Measurements from ENCODE around the gene TXNRD2. TPM values are rescaled to one million over a fixed set of nuclear protein-coding genes. Genes with fewer than 3 reads are reported as not detected.

TXNRD2 gene
- total RNA-seq, 1 experiment from 2014 or later, result 22.4 TPM

DNA sequence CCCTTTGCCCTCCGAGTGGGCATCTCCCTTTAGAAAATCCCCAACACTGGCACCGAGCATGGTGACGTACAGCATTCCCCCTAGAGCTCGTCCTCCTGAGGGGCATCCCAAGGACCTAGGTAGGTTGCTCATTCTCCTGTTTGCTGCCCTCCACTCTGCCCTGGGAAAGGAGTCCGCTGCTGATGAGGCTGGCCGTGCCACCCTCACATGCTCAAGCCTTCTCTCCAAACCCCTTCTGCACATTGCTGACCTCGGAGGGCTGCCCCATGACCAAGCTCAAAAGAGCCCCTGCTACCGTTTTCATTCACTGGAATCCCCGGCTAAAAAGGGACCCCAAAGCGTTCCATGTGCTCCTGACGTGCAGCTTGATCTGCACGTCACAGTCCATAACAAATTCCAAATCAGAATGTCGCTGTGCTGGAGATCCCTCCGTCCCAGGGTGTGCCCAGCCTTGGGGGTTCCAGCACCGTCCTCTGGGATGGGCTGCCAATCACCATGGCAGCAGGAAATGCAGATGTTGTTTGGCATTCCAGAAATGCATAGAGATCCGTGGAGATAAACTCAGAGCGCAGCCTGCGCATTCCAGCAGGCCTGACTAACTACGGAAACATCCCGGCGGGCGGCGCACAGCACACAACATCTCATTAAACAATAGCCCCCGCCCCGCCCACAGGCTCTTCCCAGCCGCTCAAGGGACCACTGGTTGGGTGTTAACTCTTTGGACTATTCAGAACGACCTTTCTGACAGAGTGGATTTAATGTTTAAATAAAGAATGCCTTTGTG is 60.6 kb downstream of the TXNRD2 start:
- Histone ChIP-seq H3F3A (ENCODE audit: insufficient read depth, low read depth) (peaks cover 24% of the 10 kb centered on the region), H3K27me3 (ENCODE audit: insufficient read depth, low read depth) (no peaks in the 10 kb centered on the region), H3K4me3 (no peak overlapping the region), H3K27ac (peak overlapping the region; percentile 61; the same call in 1 of the 2 replicates), H3K9me3 (ENCODE audit: insufficient read depth, low read depth) (no peaks in the 10 kb centered on the region), H4K20me1 (ENCODE audit: insufficient read depth) (no peaks in the 10 kb centered on the region; the same call in 1 of the 2 replicates), H3K36me3 (ENCODE audit: low read depth) (no peaks in the 10 kb centered on the region), H3K4me2 (peak overlapping the region; percentile 66), H3K79me2 (ENCODE audit: low read depth) (no peaks in the 10 kb centered on the region), H2AFZ (no peak overlapping the region), H3K9me2 (ENCODE audit: insufficient read depth) (no peaks in the 10 kb centered on the region), H3K4me1 (replicated peaks; ENCODE audit: insufficient read depth) (peaks cover 25% of the 10 kb centered on the region)
- TSS peak; percentile 82 for BruUV-seq (replicated peaks)
- TF ChIP-seq, protein P1, sequence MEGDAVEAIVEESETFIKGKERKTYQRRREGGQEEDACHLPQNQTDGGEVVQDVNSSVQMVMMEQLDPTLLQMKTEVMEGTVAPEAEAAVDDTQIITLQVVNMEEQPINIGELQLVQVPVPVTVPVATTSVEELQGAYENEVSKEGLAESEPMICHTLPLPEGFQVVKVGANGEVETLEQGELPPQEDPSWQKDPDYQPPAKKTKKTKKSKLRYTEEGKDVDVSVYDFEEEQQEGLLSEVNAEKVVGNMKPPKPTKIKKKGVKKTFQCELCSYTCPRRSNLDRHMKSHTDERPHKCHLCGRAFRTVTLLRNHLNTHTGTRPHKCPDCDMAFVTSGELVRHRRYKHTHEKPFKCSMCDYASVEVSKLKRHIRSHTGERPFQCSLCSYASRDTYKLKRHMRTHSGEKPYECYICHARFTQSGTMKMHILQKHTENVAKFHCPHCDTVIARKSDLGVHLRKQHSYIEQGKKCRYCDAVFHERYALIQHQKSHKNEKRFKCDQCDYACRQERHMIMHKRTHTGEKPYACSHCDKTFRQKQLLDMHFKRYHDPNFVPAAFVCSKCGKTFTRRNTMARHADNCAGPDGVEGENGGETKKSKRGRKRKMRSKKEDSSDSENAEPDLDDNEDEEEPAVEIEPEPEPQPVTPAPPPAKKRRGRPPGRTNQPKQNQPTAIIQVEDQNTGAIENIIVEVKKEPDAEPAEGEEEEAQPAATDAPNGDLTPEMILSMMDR (conservative IDR thresholded peaks at IDR 0.05), result no peak
- no peak for TF ChIP-seq EZH2 (IDR thresholded peaks at IDR 0.05; ENCODE audit: low read depth)
- ChIA-PET CTCF (no interaction called here), POLR2A (ENCODE audit: unreplicated experiment) (no interaction called here)
- DNase-seq, result peak; percentile 91 to 92
- intact Hi-C loops (cut with micrococcal nuclease; ENCODE audit: unreplicated experiment), result loop anchor here (1.0 to 10.0 kb wide), 4 partner anchors 10 to 116 kb away; partner anchors contain the start of genes GNB1L, RTL10 and TBX1

DNA sequence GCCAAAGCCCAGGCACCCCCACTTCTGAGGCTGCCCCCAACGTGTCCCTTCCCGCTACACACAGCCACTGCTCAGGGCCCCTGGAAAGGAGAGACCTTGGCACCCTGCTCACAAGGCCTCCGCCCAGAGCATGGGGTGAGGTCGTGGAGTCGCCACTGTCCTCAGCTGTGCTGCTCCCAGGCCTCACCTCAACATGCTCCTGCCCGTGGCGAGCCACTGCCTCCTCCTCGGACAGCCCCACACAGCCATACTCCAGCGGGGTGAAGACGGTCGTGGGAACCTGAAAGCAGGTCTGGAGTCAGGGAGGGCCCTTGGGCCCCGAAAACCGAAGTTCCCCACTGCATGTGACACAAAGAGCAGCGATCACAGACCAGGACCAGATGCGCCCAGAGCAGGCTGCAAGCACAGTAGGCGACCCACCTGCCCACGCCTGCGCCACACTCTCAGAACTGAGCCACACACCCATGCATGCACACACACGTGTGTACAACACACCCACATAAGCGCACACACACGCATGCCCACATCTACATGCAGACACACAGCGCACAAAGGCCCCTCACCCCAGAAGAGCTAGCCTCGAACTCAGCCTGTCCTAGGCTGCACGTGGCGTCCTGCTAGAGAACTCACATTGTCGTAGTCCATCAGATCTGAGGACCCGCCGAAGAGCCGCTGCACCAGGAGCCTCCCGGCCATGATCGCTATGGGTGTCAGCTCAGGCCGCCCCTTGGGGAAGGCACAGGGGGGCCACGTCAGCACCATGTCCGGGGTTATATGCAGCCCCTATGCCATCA is 61.4 kb downstream of the TXNRD2 start:
- no peak overlapping the region for H3K4me3 ChIP-seq
- ChIA-PET CTCF (no interaction called here), POLR2A (ENCODE audit: unreplicated experiment) (no interaction called here)
- no peak overlapping the region for H2AFZ ChIP-seq
- H3F3A ChIP-seq (ENCODE audit: insufficient read depth, low read depth), result peaks cover 24% of the 10 kb centered on the region
- BruUV-seq (replicated peaks), result no TSS peak
- DNase-seq, result no peak
- no peaks in the 10 kb centered on the region for H3K36me3 ChIP-seq (ENCODE audit: low read depth)
- H3K4me1 ChIP-seq (replicated peaks; ENCODE audit: insufficient read depth), result peaks cover 25% of the 10 kb centered on the region
- no peak overlapping the region for H3K27ac ChIP-seq
- no peak overlapping the region for H3K4me2 ChIP-seq
- no peaks in the 10 kb centered on the region for H3K9me2 ChIP-seq (ENCODE audit: insufficient read depth)
- intact Hi-C loops (cut with micrococcal nuclease; ENCODE audit: unreplicated experiment), result loop anchor here (2.0 to 10.0 kb wide), 2 partner anchors 25 to 115 kb away; partner anchors contain the start of genes GNB1L, RTL10 and TBX1
- H3K9me3 ChIP-seq (ENCODE audit: insufficient read depth, low read depth), result no peaks in the 10 kb centered on the region
- TF ChIP-seq EZH2 (IDR thresholded peaks at IDR 0.05; ENCODE audit: low read depth), result no peak
- TF ChIP-seq, protein P1 (conservative IDR thresholded peaks at IDR 0.05), result no peak
- no peaks in the 10 kb centered on the region for H3K27me3 ChIP-seq (ENCODE audit: insufficient read depth, low read depth)
- no peaks in the 10 kb centered on the region for H3K79me2 ChIP-seq (ENCODE audit: low read depth)
- no peaks in the 10 kb centered on the region; the same call in 1 of the 2 replicates for H4K20me1 ChIP-seq (ENCODE audit: insufficient read depth)

DNA sequence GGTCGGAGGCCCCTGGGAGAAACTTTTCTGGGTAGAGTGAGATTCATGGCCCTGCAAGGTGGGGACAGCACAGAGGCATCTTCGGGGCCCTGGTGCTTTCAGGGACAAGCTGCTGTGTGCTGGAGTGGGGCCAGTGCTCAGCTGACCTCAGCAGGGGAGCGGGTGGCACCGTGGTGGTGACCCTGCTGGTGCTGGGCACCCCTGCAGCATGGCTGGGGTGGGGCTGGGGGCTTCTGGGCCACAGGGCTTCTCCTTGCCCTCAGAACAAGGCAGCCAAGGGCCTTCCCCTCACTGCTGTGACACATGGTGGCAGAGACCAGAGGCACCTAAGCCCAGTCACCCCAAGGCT is 62.0 kb downstream of the TXNRD2 start:
- no peaks in the 10 kb centered on the region for H3K9me2 ChIP-seq (ENCODE audit: insufficient read depth)
- no peaks in the 10 kb centered on the region; the same call in 1 of the 2 replicates for H4K20me1 ChIP-seq (ENCODE audit: insufficient read depth)
- BruUV-seq (replicated peaks), result no TSS peak
- no peak for DNase-seq
- no peak overlapping the region for H2AFZ ChIP-seq
- H3K27me3 ChIP-seq (ENCODE audit: insufficient read depth, low read depth), result no peaks in the 10 kb centered on the region
- H3K4me2 ChIP-seq, result no peak overlapping the region
- peaks cover 24% of the 10 kb centered on the region for H3F3A ChIP-seq (ENCODE audit: insufficient read depth, low read depth)
- no peaks in the 10 kb centered on the region for H3K79me2 ChIP-seq (ENCODE audit: low read depth)
- H3K9me3 ChIP-seq (ENCODE audit: insufficient read depth, low read depth), result no peaks in the 10 kb centered on the region
- no peak overlapping the region for H3K4me3 ChIP-seq
- ChIA-PET POLR2A (ENCODE audit: unreplicated experiment) (no interaction called here), CTCF (no interaction called here)
- peaks cover 25% of the 10 kb centered on the region for H3K4me1 ChIP-seq (replicated peaks; ENCODE audit: insufficient read depth)
- TF ChIP-seq, protein P1 (conservative IDR thresholded peaks at IDR 0.05), result no peak
- no peak for TF ChIP-seq EZH2 (IDR thresholded peaks at IDR 0.05; ENCODE audit: low read depth)
- intact Hi-C loops (cut with micrococcal nuclease; ENCODE audit: unreplicated experiment), result no loop called here
- H3K27ac ChIP-seq, result no peak overlapping the region
- H3K36me3 ChIP-seq (ENCODE audit: low read depth), result no peaks in the 10 kb centered on the region

All from PC-9 (cell line).